SU-DHL-6 (cell line): ENCODE data around the gene ATP2B2.

Experiments used
- H2AFZ ChIP-seq: fragments of 200-600 bp; sonication (generic); 2 replicates; pipeline ENCODE4 v1.6.1; 2014; ENCODE audit warnings: low read depth, mild to moderate bottlenecking, moderate library complexity, mixed read lengths, antibody characterized with exemption, low read length; ENCODE audit not compliant: severe bottlenecking
- H3F3A ChIP-seq: fragments of 200-600 bp; shearing (Covaris generic); 2 replicates; pipeline ENCODE4 v1.6.0; 2016; ENCODE audit warnings: antibody characterized with exemption, mild to moderate bottlenecking; ENCODE audit not compliant: insufficient read depth
- H3K27ac ChIP-seq: fragments of 200-600 bp; sonication (generic); 2 replicates; pipeline ENCODE4 v1.5.1; 2016; ENCODE audit warnings: low read depth, mild to moderate bottlenecking, low read length, moderate library complexity, mixed read lengths
- H3K27me3 ChIP-seq: fragments of 200-600 bp; sonication (generic), shearing (Covaris generic); 2 replicates; pipeline ENCODE4 v1.6.0; 2014; ENCODE audit warnings: mild to moderate bottlenecking, low read length
- H3K36me3 ChIP-seq: fragments of 200-600 bp; sonication (generic); 2 replicates; pipeline ENCODE4 v1.6.1; 2014; ENCODE audit warnings: mild to moderate bottlenecking, low read length, mixed read lengths
- H3K4me2 ChIP-seq: fragments of 300-600, 200-600 bp; shearing (Covaris generic), sonication (generic); 2 replicates; pipeline ENCODE4 v1.6.0; 2014; ENCODE audit warnings: low read length, low read depth, mild to moderate bottlenecking; ENCODE audit not compliant: poor library complexity, severe bottlenecking
- H3K4me3 ChIP-seq: fragments of 200-600 bp; sonication (generic); 2 replicates; pipeline ENCODE4 v1.5.1; 2014; ENCODE audit warnings: antibody characterized with exemption, low read length, mild to moderate bottlenecking, mixed read lengths; ENCODE audit not compliant: insufficient read depth, poor library complexity, severe bottlenecking
- H3K79me2 ChIP-seq: fragments of 200-600 bp; sonication (generic); 2 replicates; pipeline ENCODE4 v1.6.1; 2014; ENCODE audit warnings: mild to moderate bottlenecking, low read length, moderate library complexity; ENCODE audit not compliant: insufficient read depth
- H3K9ac ChIP-seq: fragments of 200-600 bp; sonication (generic); 2 replicates; pipeline ENCODE4 v1.7.0; 2014; ENCODE audit warnings: mild to moderate bottlenecking, low read length
- H3K9me2 ChIP-seq: fragments of 200-600 bp; sonication (generic); replicated peaks from 2 replicates; pipeline ENCODE4 v1.6.1; 2014; ENCODE audit warnings: low read length; ENCODE audit not compliant: insufficient read depth
- H3K9me3 ChIP-seq: fragments of 200-600 bp; sonication (generic); 2 replicates; pipeline ENCODE4 v1.6.1; 2014; ENCODE audit warnings: low read length, mixed read lengths; ENCODE audit not compliant: insufficient read depth
- H4K20me1 ChIP-seq: fragments of 200-600 bp; sonication (generic); 2 replicates; pipeline ENCODE4 v1.6.1; 2014; ENCODE audit warnings: low read depth, mild to moderate bottlenecking, antibody characterized with exemption, low read length, moderate library complexity, mixed read lengths
- CTCF ChIP-seq: fragments of 200-600 bp; sonication (generic); IDR thresholded peaks from one replicate; pipeline ENCODE4 v1.5.1; 2017; ENCODE audit warnings: antibody characterized with exemption, mild to moderate bottlenecking, low read length, moderate library complexity; ENCODE audit not compliant: insufficient read depth, poor library complexity, severe bottlenecking
- EZH2phosphoT487 ChIP-seq: fragments of 200-600 bp; sonication (generic), shearing (Covaris generic); conservative IDR thresholded peaks from 2 replicates; pipeline ENCODE4 v1.6.1; 2018; ENCODE audit warnings: mild to moderate bottlenecking, antibody characterized with exemption, low read length, moderate library complexity, mixed read lengths

Gene ATP2B2

GRCh38 chr3:10438902-10439610 lies 66.3 kb downstream of the ATP2B2 start:
- H3K27ac ChIP-seq: no peak overlapping the region
- H3K9me3 ChIP-seq: no peaks in the 10 kb centered on the region
- no peaks in the 10 kb centered on the region for H4K20me1 ChIP-seq
- H3K27me3 ChIP-seq: no peaks in the 10 kb centered on the region
- no peaks in the 10 kb centered on the region for H3F3A ChIP-seq
- H3K79me2 ChIP-seq: no peaks in the 10 kb centered on the region
- no peak overlapping the region for H2AFZ ChIP-seq
- no peaks in the 10 kb centered on the region for H3K9me2 ChIP-seq
- H3K36me3 ChIP-seq: no peaks in the 10 kb centered on the region
- TF ChIP-seq CTCF (no peak), EZH2phosphoT487 (no peak)
- no peak overlapping the region for H3K4me3 ChIP-seq
- no peak overlapping the region for H3K4me2 ChIP-seq
- H3K9ac ChIP-seq: no peak overlapping the region

GRCh38 chr3:10437995-10438901 lies 67.1 kb downstream of the ATP2B2 start:
- no peaks in the 10 kb centered on the region for H3F3A ChIP-seq
- no peak for TF ChIP-seq EZH2phosphoT487
- TF ChIP-seq CTCF: no peak
- H3K27ac ChIP-seq: no peak overlapping the region
- no peaks in the 10 kb centered on the region for H4K20me1 ChIP-seq
- H3K9me2 ChIP-seq: no peaks in the 10 kb centered on the region
- no peak overlapping the region for H3K4me2 ChIP-seq
- H3K27me3 ChIP-seq: no peaks in the 10 kb centered on the region
- H2AFZ ChIP-seq: no peak overlapping the region
- H3K4me3 ChIP-seq: no peak overlapping the region
- no peak overlapping the region for H3K9ac ChIP-seq
- no peaks in the 10 kb centered on the region for H3K9me3 ChIP-seq
- no peaks in the 10 kb centered on the region for H3K36me3 ChIP-seq
- H3K79me2 ChIP-seq: no peaks in the 10 kb centered on the region

GRCh38 chr3:10437272-10437994 lies 68.0 kb downstream of the ATP2B2 start:
- Histone ChIP-seq H2AFZ (no peak overlapping the region), H3K27me3 (no peaks in the 10 kb centered on the region), H3K4me2 (no peak overlapping the region), H3K4me3 (no peak overlapping the region), H3K27ac (no peak overlapping the region), H3K36me3 (no peaks in the 10 kb centered on the region), H3K9ac (no peak overlapping the region), H4K20me1 (no peaks in the 10 kb centered on the region), H3K9me2 (no peaks in the 10 kb centered on the region), H3K79me2 (no peaks in the 10 kb centered on the region), H3F3A (no peaks in the 10 kb centered on the region), H3K9me3 (no peaks in the 10 kb centered on the region)
- no peak for TF ChIP-seq CTCF
- TF ChIP-seq EZH2phosphoT487: no peak
